Stomach (tissue), 9 donors: ENCODE data around the gene SH3BGR. TPM values are rescaled to one million over a fixed set of nuclear protein-coding genes. Genes with fewer than 3 reads are reported as not detected.

Experiments used
- DNase-seq, 2 donors: peaks; one replicate each; pipeline versions ENCODE4 v3.0.0 to v3.0.0-alpha.2; 2013 to 2019
- H3K27ac ChIP-seq, 5 donors: fragments of 200-600 bp in 4 of 5; sonication (generic) in 4 of 5; one replicate each; pipeline ENCODE4 v1.5.1; 2013 to 2019; ENCODE audit warnings: mild to moderate bottlenecking in 1 of 5, moderate library complexity in 1 of 5
- H3K27me3 ChIP-seq, 3 donors: fragments of 200-600 bp; sonication (generic); one replicate each; pipeline ENCODE4 v1.5.1; 2017 to 2019; ENCODE audit warnings: mixed run types in 1 of 3
- H3K36me3 ChIP-seq, 4 donors: fragments of 200-600 bp; sonication (generic); 1 replicate in 3 of 4; 2 replicates in 1 of 4; pipeline ENCODE4 v1.5.1; 2016 to 2019
- H3K4me1 ChIP-seq, 4 donors: fragments of 200-600 bp; sonication (generic); one replicate each; pipeline ENCODE4 v1.5.1; 2016 to 2019
- H3K4me3 ChIP-seq, 4 donors: fragments of 200-600 bp; sonication (generic) in 3 of 4; one replicate each; pipeline ENCODE4 v1.5.1; 2016 to 2019; ENCODE audit warnings: mild to moderate bottlenecking in 1 of 4
- H3K9me3 ChIP-seq, 4 donors: fragments of 200-600 bp; sonication (generic); one replicate each; pipeline ENCODE4 v1.5.1; 2016 to 2019
- EP300 ChIP-seq: sonication (generic); formaldehyde crosslinking; IDR thresholded peaks from one replicate; pipeline ENCODE4 v1.6.1; 2017; ENCODE audit warnings: antibody characterized with exemption
- POLR2A ChIP-seq, 4 donors: fragments of 450-650 bp; IDR thresholded peaks; one replicate each; pipeline ENCODE4 v1.6.1; 2016; ENCODE audit warnings: antibody characterized with exemption in 4 of 4, control low read depth in 2 of 4, mild to moderate bottlenecking in 1 of 4, moderate library complexity in 1 of 4
- POLR2AphosphoS5 ChIP-seq, 3 donors: sonication (generic); formaldehyde crosslinking; IDR thresholded peaks; one replicate each; pipeline ENCODE4 v1.6.1; 2016; ENCODE audit warnings: antibody characterized with exemption in 3 of 3
- WGBS, 5 donors: extraction: QIAGEN DNeasy Blood & Tissue Kit in 3 of 5; methylation state at CpG; one replicate each; pipeline versions ENCODE4 v1.1.5 to v1.1.7; 2013 to 2018; 5-methylcytosine and 5-hydroxymethylcytosine counted together
- intact Hi-C: fragments of 100-400 bp; cut with DNase I; formaldehyde crosslinking; loops from one replicate; pipeline ENCODE4 v1.15.1; 2023; ENCODE audit warnings: low total_unique reads
- polyA plus RNA-seq, 3 donors: library from polyadenylated mRNA; stranded (reverse); fragments of 200-250 nt; gene quantifications; one replicate each; pipeline ENCODE4 v1.2.3, GENCODE V29; 2013
- total RNA-seq, 5 donors: library from RNA; depleted of rRNA; stranded (reverse); fragments of >200 nt; gene quantifications; one replicate each; pipeline versions ENCODE4 v1.1.0 to v1.2.3, GENCODE V29; 2014 to 2016
- TF ChIP-seq, protein P1 (sequence below), 7 experiments: fragments of 450-650 bp in 4 of 7; fragments of 200-600 bp in 3 of 7; sonication (generic) in 3 of 7; IDR thresholded peaks; one replicate each; pipeline ENCODE4 v1.5.1; 2016 to 2019; ENCODE audit warnings: antibody characterized with exemption in 7 of 7, control low read depth in 2 of 7, mild to moderate bottlenecking in 1 of 7
- donor health status: healthy with polysubstance abuse.
- donor health status: Bipolar disorder and iron deficiency.
- donor health status: healthy.

The SH3BGR gene
- total and polyA plus RNA-seq, 8 donors, result 0.87 to 295 (median 7.9) TPM; not detected in 1

DNA sequence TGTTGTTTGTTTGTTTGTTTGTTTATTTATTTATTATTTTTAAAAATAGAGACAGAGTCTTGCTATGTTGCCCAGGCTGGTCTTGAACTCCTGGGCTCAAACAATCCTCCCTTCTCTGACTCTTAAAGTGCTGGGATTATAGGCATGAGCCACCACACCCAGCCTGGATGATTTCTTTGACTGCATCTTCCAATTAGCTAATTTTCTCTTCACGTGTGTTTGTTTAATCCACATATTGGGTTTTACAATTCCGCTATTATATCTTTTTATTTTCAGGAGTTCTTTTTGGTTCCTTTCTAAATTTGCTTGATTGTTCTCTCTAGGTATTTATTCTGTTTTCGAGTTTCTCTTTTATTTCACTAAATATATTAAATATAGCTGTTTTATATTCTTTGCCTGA lies 19.8 kb downstream of the SH3BGR start:
- Histone ChIP-seq H3K27ac (no peak overlapping the region), H3K9me3 (no peaks in the 10 kb centered on the region), H3K4me1 (no peaks in the 10 kb centered on the region), H3K36me3 (no peaks in the 10 kb centered on the region), H3K4me3 (no peak overlapping the region), H3K27me3 (no peaks in the 10 kb centered on the region)
- intact Hi-C loops, result no loop called here
- no peak for TF ChIP-seq POLR2A (IDR thresholded peaks at IDR 0.05)
- DNase-seq, result no peak
- WGBS, 5 donors, result 94 to 98% (median 96%) methylated on average over 3 of the region's 3 CpGs

DNA sequence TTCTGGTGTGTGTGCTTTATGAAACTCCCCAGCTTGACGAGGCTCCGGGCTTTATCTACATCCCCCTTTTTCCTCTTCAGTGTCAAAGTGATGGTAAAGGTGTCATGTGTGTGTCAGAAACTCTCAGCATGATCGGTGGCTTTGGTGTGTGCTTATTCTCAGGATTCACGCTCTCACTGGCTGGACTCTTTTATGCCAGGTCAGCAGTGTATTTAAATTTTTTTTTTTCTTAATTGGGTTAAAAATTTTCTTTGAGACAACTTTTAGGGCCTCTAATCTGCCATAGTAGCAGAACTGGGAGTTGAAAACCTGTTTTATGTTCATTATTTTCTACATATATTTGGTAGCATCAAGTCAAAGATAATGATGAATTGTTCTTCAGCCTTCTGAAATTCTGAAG lies 21.0 kb downstream of the SH3BGR start:
- H3K27me3 ChIP-seq, result no peaks in the 10 kb centered on the region
- no peak for TF ChIP-seq POLR2AphosphoS5 (IDR thresholded peaks at IDR 0.05)
- no peak for TF ChIP-seq POLR2A (IDR thresholded peaks at IDR 0.05)
- no peak for TF ChIP-seq EP300
- TF ChIP-seq, protein P1, sequence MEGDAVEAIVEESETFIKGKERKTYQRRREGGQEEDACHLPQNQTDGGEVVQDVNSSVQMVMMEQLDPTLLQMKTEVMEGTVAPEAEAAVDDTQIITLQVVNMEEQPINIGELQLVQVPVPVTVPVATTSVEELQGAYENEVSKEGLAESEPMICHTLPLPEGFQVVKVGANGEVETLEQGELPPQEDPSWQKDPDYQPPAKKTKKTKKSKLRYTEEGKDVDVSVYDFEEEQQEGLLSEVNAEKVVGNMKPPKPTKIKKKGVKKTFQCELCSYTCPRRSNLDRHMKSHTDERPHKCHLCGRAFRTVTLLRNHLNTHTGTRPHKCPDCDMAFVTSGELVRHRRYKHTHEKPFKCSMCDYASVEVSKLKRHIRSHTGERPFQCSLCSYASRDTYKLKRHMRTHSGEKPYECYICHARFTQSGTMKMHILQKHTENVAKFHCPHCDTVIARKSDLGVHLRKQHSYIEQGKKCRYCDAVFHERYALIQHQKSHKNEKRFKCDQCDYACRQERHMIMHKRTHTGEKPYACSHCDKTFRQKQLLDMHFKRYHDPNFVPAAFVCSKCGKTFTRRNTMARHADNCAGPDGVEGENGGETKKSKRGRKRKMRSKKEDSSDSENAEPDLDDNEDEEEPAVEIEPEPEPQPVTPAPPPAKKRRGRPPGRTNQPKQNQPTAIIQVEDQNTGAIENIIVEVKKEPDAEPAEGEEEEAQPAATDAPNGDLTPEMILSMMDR (IDR thresholded peaks at IDR 0.05), result no peak
- WGBS, 5 donors, result 76 to 81% (median 78%) methylated on average over 4 of the region's 4 CpGs
- no peaks in the 10 kb centered on the region for H3K4me1 ChIP-seq
- H3K4me3 ChIP-seq, result no peak overlapping the region
- no peak overlapping the region for H3K27ac ChIP-seq
- intact Hi-C loops, result no loop called here
- DNase-seq, result no peak
- H3K9me3 ChIP-seq, result no peaks in the 10 kb centered on the region
- no peaks in the 10 kb centered on the region for H3K36me3 ChIP-seq

DNA sequence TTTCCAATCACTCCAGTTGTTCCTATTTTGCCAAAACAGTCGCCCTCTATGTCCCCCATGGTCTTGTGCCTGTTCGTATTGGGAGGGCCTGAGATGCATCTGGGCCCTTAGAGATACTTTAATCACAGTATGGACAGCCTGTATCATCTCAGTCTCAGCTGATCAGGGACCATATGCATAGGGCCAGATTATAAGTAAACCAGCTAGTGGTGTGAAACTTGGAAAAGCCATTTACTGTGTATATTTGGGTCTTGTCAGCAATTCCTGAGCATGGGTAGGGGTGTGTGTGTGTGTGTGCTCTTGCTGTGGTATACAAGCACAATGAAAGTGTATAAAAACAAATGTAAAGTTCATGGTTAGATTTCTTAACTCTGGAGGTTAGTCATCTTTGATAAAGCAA lies 22.8 kb downstream of the SH3BGR start:
- no peaks in the 10 kb centered on the region for H3K27me3 ChIP-seq
- intact Hi-C loops, result no loop called here
- H3K4me1 ChIP-seq, result no peaks in the 10 kb centered on the region
- H3K27ac ChIP-seq, result no peak overlapping the region
- H3K4me3 ChIP-seq, result no peak overlapping the region
- WGBS, 5 donors, result 83 to 90% (median 87%) methylated on average over 2 of the region's 2 CpGs
- H3K9me3 ChIP-seq, result no peaks in the 10 kb centered on the region
- TF ChIP-seq, protein P1 (IDR thresholded peaks at IDR 0.05), result no peak
- TF ChIP-seq POLR2AphosphoS5 (IDR thresholded peaks at IDR 0.05) (no peak), POLR2A (IDR thresholded peaks at IDR 0.05) (no peak), EP300 (no peak)
- H3K36me3 ChIP-seq, result no peaks in the 10 kb centered on the region
- DNase-seq, result no peak

DNA sequence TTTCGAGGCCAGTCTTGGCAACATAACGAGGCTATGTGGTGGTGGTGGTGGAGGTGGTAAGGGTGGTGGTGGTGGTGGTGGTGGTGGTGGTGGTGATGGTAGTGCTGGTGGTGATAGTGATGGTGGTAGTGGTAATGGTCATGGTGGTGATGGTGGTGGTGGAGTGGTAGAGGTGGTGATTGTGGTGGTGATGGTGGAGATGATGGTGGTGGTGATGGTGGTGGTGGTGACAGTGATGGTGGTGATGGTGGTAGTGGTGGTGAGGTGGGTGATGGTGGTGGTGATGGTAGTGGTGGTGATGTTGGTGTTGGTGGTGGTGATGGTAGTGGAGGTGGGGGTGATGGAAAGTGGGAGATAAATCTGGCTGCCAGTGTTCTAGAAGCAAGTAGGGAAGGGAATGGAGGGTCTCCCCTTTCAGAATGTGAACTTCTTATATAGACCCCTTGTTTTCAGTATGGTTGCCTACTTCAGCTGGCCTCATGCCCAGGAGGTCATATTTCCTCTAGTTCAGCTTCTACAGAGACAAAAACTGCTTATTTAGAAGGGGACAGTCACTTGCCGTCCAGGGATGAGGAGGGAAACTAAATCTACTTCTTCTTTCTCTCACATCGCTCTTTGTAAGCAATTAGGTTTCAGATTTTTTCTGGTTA lies 27.5 kb downstream of the SH3BGR start:
- Histone ChIP-seq H3K4me1 (no peaks in the 10 kb centered on the region), H3K27me3 (no peaks in the 10 kb centered on the region), H3K4me3 (no peak overlapping the region), H3K27ac (no peak overlapping the region), H3K36me3 (no peaks in the 10 kb centered on the region), H3K9me3 (no peaks in the 10 kb centered on the region)
- peak in 1 of 2 donors; percentile 41 for DNase-seq
- WGBS, 5 donors, result 85 to 91% (median 88%) methylated on average over 4 of the region's 4 CpGs
- intact Hi-C loops, result no loop called here
- no peak for TF ChIP-seq POLR2A (IDR thresholded peaks at IDR 0.05)
- no peak for TF ChIP-seq EP300
- no peak for TF ChIP-seq POLR2AphosphoS5 (IDR thresholded peaks at IDR 0.05)
- TF ChIP-seq, protein P1 (IDR thresholded peaks at IDR 0.05), result no peak

DNA sequence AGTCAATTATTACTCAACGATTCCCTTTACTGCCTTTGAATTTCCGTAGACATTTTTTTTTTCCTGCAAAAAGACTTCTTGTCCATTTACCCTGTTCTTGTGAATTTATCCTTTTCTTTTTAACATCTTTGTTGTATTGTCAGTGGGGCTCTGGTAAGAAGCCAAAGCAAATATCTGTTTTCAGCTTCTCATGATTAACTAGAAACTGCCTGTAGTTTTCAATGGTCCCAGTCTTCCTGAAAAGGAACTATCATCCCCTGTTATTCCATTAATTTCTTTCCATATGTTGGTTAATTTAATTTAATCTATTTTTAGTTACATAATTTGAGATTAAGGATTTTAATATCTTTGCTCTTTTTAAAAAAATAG lies 28.0 kb downstream of the SH3BGR start:
- Histone ChIP-seq H3K27me3 (no peaks in the 10 kb centered on the region), H3K4me1 (no peaks in the 10 kb centered on the region), H3K27ac (no peak overlapping the region), H3K36me3 (no peaks in the 10 kb centered on the region), H3K4me3 (no peak overlapping the region), H3K9me3 (no peaks in the 10 kb centered on the region)
- DNase-seq, result no peak
- 39 to 71% (median 64%) methylated on average over 2 of the region's 2 CpGs for WGBS, 5 donors
- TF ChIP-seq POLR2AphosphoS5 (IDR thresholded peaks at IDR 0.05) (no peak), POLR2A (IDR thresholded peaks at IDR 0.05) (no peak), EP300 (no peak)
- TF ChIP-seq, protein P1 (IDR thresholded peaks at IDR 0.05), result no peak
- intact Hi-C loops, result no loop called here
